K562 (cell line): Measurements from ENCODE around the gene BTBD3. TPM values are rescaled to one million over a fixed set of nuclear protein-coding genes. Genes with fewer than 3 reads are reported as not detected.

Experiments used
- MAFK ChIP-seq: IDR thresholded peaks from 2 replicates; pipeline ENCODE4 v1.6.1; 2011; ENCODE audit warnings: low read length, improper control_type of control experiment
- MEIS2 ChIP-seq: fragments of 450-650 bp; IDR thresholded peaks from 2 replicates; pipeline ENCODE4 v1.6.1; 2014; ENCODE audit warnings: mild to moderate bottlenecking; ENCODE audit not compliant: partially characterized antibody
- RAD51 ChIP-seq: fragments of 450-650 bp; IDR thresholded peaks from 2 replicates; pipeline ENCODE4 v1.7.1; 2016; ENCODE audit warnings: low read depth, mild to moderate bottlenecking, borderline replicate concordance
- SP1 ChIP-seq: sonication (generic); formaldehyde crosslinking; IDR thresholded peaks from 2 replicates; pipeline ENCODE4 v1.8.1; 2022; ENCODE audit warnings: mild to moderate bottlenecking, missing genetic modification reagents
- SP2 ChIP-seq: IDR thresholded peaks from 2 replicates; pipeline ENCODE4 v1.6.1; 2011; ENCODE audit warnings: mild to moderate bottlenecking, low read depth, low read length, moderate library complexity; ENCODE audit not compliant: poor library complexity, severe bottlenecking; ENCODE audit errors: extremely low read depth
- STAT5A ChIP-seq: IDR thresholded peaks from 2 replicates; pipeline ENCODE4 v1.6.1; 2012; ENCODE audit warnings: low read length, inconsistent platforms, borderline replicate concordance
- ZNF586 ChIP-seq: fragments of 450-650 bp; formaldehyde crosslinking; conservative IDR thresholded peaks from 2 replicates; pipeline ENCODE4 v1.4.0; 2020; ENCODE audit warnings: mild to moderate bottlenecking, moderate library complexity
- ZNF589 ChIP-seq: fragments of 200-800 bp; sonication (Bioruptor generic); IDR thresholded peaks from 2 replicates; pipeline ENCODE4 v1.6.1; 2016; ENCODE audit warnings: low read depth, missing genetic modification characterization, missing compliant biosample characterization
- polyA plus RNA-seq, 8 experiments: library from polyadenylated mRNA; depleted of rRNA in 4 of 8; stranded (reverse) in 5 of 8; unstranded in 3 of 8; fragments of >200 nt; fragmentation: Nextera tagmentation in 2 of 8; fragmentation: Illumina TruSeq in 1 of 8; extraction: Ambion mirVana in 2 of 8; extraction: Trizol in 1 of 8; gene quantifications; 2 replicates each; pipeline versions ENCODE4 v1.2.1 to v1.2.3, GENCODE V29; 2011 to 2014; ENCODE audit warnings: inconsistent platforms in 1 of 8, missing spikeins in 1 of 8
- total RNA-seq, 7 experiments: library from RNA; depleted of rRNA in 6 of 7; stranded (reverse); fragments of >200 nt in 6 of 7; fragmentation: Illumina TruSeq in 2 of 7; extraction: Trizol in 2 of 7; gene quantifications; 2 replicates each; pipeline versions ENCODE4 v1.2.1 to v1.2.3, GENCODE V29; 2011 to 2021; ENCODE audit warnings: low replicate concordance in 1 of 7
- TF ChIP-seq, protein P1 (sequence below): fragments of 200-800 bp; sonication (Bioruptor generic); IDR thresholded peaks from 2 replicates; pipeline ENCODE4 v1.6.1; 2016; ENCODE audit warnings: missing genetic modification characterization, missing compliant biosample characterization
- TF ChIP-seq, protein P2 (sequence below): fragments of 250-450 bp; sonication (Bioruptor Pico); IDR thresholded peaks from 2 replicates; pipeline ENCODE4 v1.8.0; 2021; ENCODE audit warnings: borderline replicate concordance, mild to moderate bottlenecking, moderate library complexity; ENCODE audit not compliant: poor library complexity, severe bottlenecking
- TF ChIP-seq, protein P3 (sequence below): fragments of 450-650 bp; formaldehyde crosslinking; IDR thresholded peaks from 2 replicates; pipeline ENCODE4 v1.4.0; 2022; ENCODE audit warnings: mild to moderate bottlenecking, moderate library complexity
- TF ChIP-seq, protein P4 (sequence below): sonication (generic); formaldehyde crosslinking; IDR thresholded peaks from 2 replicates; pipeline ENCODE4 v1.8.0; 2022; ENCODE audit warnings: mild to moderate bottlenecking, missing genetic modification reagents

Gene BTBD3
- total and polyA plus RNA-seq, 9 of the 15 experiments (the other 6 are each of a cell fraction or from before 2014, with no cell fraction given) = 1.8 to 11.4 (median 6.4) TPM

DNA sequence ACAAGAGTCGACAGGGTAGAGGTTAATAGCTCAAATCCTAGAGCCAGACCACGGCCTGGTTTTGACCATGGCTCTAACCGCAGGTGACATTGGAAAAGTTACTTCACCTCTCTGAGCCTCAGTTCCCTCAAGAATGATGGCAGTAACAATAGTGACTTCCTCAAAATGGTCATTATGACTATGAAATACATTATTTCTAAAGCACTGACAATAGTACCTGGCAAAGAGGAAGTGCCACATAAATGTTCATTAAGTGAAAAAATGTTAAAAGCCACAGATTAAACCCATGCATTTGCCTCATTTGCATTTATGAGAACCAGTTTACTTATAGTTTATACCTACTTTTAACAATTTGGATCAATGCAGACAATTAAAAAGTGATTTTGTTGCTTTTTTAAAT lies 12.3 kb downstream of the BTBD3 start (continued):
- TF ChIP-seq, protein P1, sequence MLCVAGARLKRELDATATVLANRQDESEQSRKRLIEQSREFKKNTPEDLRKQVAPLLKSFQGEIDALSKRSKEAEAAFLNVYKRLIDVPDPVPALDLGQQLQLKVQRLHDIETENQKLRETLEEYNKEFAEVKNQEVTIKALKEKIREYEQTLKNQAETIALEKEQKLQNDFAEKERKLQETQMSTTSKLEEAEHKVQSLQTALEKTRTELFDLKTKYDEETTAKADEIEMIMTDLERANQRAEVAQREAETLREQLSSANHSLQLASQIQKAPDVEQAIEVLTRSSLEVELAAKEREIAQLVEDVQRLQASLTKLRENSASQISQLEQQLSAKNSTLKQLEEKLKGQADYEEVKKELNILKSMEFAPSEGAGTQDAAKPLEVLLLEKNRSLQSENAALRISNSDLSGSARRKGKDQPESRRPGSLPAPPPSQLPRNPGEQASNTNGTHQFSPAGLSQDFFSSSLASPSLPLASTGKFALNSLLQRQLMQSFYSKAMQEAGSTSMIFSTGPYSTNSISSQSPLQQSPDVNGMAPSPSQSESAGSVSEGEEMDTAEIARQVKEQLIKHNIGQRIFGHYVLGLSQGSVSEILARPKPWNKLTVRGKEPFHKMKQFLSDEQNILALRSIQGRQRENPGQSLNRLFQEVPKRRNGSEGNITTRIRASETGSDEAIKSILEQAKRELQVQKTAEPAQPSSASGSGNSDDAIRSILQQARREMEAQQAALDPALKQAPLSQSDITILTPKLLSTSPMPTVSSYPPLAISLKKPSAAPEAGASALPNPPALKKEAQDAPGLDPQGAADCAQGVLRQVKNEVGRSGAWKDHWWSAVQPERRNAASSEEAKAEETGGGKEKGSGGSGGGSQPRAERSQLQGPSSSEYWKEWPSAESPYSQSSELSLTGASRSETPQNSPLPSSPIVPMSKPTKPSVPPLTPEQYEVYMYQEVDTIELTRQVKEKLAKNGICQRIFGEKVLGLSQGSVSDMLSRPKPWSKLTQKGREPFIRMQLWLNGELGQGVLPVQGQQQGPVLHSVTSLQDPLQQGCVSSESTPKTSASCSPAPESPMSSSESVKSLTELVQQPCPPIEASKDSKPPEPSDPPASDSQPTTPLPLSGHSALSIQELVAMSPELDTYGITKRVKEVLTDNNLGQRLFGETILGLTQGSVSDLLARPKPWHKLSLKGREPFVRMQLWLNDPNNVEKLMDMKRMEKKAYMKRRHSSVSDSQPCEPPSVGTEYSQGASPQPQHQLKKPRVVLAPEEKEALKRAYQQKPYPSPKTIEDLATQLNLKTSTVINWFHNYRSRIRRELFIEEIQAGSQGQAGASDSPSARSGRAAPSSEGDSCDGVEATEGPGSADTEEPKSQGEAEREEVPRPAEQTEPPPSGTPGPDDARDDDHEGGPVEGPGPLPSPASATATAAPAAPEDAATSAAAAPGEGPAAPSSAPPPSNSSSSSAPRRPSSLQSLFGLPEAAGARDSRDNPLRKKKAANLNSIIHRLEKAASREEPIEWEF (CRISPR knock-in tag) = no peak
- TF ChIP-seq ZNF586 (CRISPR knock-in tag) = no peak
- TF ChIP-seq, protein P2, sequence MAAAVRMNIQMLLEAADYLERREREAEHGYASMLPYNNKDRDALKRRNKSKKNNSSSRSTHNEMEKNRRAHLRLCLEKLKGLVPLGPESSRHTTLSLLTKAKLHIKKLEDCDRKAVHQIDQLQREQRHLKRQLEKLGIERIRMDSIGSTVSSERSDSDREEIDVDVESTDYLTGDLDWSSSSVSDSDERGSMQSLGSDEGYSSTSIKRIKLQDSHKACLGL = no peak
- no peak for TF ChIP-seq MEIS2
- TF ChIP-seq ZNF589 (CRISPR knock-in tag) = no peak
- TF ChIP-seq, protein P3, sequence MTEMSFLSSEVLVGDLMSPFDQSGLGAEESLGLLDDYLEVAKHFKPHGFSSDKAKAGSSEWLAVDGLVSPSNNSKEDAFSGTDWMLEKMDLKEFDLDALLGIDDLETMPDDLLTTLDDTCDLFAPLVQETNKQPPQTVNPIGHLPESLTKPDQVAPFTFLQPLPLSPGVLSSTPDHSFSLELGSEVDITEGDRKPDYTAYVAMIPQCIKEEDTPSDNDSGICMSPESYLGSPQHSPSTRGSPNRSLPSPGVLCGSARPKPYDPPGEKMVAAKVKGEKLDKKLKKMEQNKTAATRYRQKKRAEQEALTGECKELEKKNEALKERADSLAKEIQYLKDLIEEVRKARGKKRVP (CRISPR knock-in tag) = no peak
- no peak for TF ChIP-seq MAFK
- TF ChIP-seq STAT5A = no peak
- TF ChIP-seq RAD51 = no peak
- no peak for TF ChIP-seq SP2
- TF ChIP-seq SP1 (CRISPR knock-in tag) = no peak
- TF ChIP-seq, protein P4, sequence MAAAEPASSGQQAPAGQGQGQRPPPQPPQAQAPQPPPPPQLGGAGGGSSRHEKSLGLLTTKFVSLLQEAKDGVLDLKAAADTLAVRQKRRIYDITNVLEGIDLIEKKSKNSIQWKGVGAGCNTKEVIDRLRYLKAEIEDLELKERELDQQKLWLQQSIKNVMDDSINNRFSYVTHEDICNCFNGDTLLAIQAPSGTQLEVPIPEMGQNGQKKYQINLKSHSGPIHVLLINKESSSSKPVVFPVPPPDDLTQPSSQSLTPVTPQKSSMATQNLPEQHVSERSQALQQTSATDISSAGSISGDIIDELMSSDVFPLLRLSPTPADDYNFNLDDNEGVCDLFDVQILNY (CRISPR knock-in tag) = no peak
